ENCODE measurements around the gene PIK3R4. TPM values are rescaled to one million over a fixed set of nuclear protein-coding genes. Genes with fewer than 3 reads are reported as not detected.

The PIK3R4 gene
- total RNA-seq, 1 donor from 2014 or later = 34.2 TPM

DNA sequence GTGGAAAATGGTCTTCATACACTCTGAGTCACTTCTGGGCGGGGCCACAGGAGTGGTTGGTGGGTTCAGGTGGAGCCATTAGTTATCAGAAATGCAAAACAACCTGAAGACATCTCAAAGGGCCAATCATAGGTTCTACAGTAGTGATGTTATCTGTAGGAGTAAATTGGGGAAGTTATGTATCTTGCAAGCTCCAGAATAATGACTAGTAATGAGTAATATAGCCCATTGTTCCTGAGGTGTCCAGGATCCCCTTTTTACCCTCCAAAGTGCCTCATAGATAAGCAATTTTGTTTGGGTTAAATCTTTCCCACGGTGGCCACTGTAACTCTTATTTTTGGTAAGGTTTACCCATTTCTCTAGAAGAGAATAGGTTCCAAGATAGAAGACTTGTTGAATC, 91.7 kb downstream of the PIK3R4 start:
- Mint-ChIP-seq H3K27me3 (ENCODE audit: low read depth) (no peaks in the 10 kb centered on the region), H3K36me3 (ENCODE audit: low read depth) (peaks cover 10% of the 10 kb centered on the region), H3K4me3 (no peak overlapping the region), H3K4me1 (no peaks in the 10 kb centered on the region), H3K9me3 (no peaks in the 10 kb centered on the region), H3K27ac (ENCODE audit: unreplicated experiment) (no peak overlapping the region)
- TF ChIP-seq, protein P1, sequence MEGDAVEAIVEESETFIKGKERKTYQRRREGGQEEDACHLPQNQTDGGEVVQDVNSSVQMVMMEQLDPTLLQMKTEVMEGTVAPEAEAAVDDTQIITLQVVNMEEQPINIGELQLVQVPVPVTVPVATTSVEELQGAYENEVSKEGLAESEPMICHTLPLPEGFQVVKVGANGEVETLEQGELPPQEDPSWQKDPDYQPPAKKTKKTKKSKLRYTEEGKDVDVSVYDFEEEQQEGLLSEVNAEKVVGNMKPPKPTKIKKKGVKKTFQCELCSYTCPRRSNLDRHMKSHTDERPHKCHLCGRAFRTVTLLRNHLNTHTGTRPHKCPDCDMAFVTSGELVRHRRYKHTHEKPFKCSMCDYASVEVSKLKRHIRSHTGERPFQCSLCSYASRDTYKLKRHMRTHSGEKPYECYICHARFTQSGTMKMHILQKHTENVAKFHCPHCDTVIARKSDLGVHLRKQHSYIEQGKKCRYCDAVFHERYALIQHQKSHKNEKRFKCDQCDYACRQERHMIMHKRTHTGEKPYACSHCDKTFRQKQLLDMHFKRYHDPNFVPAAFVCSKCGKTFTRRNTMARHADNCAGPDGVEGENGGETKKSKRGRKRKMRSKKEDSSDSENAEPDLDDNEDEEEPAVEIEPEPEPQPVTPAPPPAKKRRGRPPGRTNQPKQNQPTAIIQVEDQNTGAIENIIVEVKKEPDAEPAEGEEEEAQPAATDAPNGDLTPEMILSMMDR (conservative IDR thresholded peaks at IDR 0.05) = no peak
- no peak for DNase-seq (ENCODE audit: low read depth, low spot score)

DNA sequence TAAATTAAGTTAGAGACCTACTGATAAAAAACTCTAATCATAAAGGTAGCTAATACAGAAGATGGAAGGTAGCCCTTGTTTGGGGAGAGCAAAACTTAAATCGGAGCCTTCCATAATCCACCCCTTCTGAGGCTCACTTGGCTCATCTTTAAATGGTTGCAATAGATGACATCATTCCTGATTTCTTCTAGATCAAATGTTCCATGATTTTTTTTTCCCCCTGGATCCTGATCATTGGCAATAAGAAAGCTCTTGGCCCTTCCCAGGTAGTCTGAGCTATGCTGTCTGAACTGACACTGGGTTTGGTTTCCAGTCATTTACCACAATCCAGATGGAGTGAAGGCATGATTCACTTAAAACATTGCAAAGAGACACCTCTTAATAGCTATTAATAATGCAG, 92.5 kb downstream of the PIK3R4 start:
- H3K4me3 Mint-ChIP-seq = no peak overlapping the region
- no peak overlapping the region for H3K27ac Mint-ChIP-seq (ENCODE audit: unreplicated experiment)
- TF ChIP-seq, protein P1 (conservative IDR thresholded peaks at IDR 0.05) = no peak
- H3K27me3 Mint-ChIP-seq (ENCODE audit: low read depth) = no peaks in the 10 kb centered on the region
- no peaks in the 10 kb centered on the region for H3K4me1 Mint-ChIP-seq
- no peak for DNase-seq (ENCODE audit: low read depth, low spot score)
- peaks cover 10% of the 10 kb centered on the region for H3K36me3 Mint-ChIP-seq (ENCODE audit: low read depth)
- H3K9me3 Mint-ChIP-seq = no peaks in the 10 kb centered on the region

DNA sequence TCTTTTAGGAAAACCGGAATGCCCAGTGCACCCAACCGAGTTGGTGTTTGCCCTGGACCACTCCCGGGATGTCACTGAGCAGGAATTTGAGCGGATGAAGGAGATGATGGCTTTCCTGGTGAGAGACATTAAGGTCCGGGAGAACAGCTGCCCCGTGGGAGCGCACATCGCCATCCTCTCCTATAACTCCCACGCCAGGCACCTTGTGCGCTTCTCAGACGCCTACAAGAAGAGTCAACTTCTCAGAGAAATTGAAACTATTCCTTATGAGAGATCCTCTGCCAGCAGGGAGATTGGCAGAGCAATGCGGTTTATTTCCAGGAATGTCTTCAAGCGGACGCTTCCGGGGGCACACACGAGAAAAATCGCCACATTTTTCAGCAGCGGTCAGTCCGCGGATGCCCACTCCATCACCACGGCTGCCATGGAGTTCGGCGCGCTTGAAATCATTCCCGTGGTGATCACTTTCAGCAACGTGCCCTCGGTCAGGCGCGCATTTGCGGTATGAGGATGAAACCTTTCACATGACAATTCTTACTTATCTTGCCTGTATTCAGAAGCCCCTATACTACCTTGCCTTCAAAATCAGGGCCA, 97.5 kb downstream of the PIK3R4 start:
- TF ChIP-seq, protein P1 (conservative IDR thresholded peaks at IDR 0.05) = no peak
- H3K9me3 Mint-ChIP-seq = no peaks in the 10 kb centered on the region
- H3K4me3 Mint-ChIP-seq = no peak overlapping the region
- no peak for DNase-seq (ENCODE audit: low read depth, low spot score)
- peaks cover 5% of the 10 kb centered on the region for H3K4me1 Mint-ChIP-seq
- H3K27ac Mint-ChIP-seq (ENCODE audit: unreplicated experiment) = no peak overlapping the region
- H3K36me3 Mint-ChIP-seq (ENCODE audit: low read depth) = no peaks in the 10 kb centered on the region
- no peaks in the 10 kb centered on the region for H3K27me3 Mint-ChIP-seq (ENCODE audit: low read depth)

DNA sequence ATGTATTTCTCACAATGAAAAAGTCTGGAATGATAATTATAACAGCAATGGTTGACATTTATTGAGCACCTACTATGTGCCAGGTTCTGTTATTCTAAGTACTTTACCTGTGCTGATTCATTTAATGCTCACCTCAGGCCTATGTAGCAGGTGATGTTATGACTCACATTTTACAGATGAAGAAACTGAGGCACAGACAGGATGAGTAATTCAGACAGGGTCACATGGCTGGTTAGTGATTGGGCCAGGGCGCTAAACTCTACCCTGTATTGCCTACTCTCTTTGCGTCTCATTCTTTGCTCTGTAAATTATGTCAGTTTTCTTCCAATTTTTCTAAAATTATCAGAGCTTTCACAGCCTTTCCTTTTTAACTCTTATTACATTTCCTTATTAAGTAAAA, 98.3 kb downstream of the PIK3R4 start:
- H3K27ac Mint-ChIP-seq (ENCODE audit: unreplicated experiment) = no peak overlapping the region
- H3K9me3 Mint-ChIP-seq = no peaks in the 10 kb centered on the region
- TF ChIP-seq, protein P1 (conservative IDR thresholded peaks at IDR 0.05) = no peak
- H3K4me1 Mint-ChIP-seq = peaks cover 5% of the 10 kb centered on the region
- no peaks in the 10 kb centered on the region for H3K27me3 Mint-ChIP-seq (ENCODE audit: low read depth)
- no peaks in the 10 kb centered on the region for H3K36me3 Mint-ChIP-seq (ENCODE audit: low read depth)
- no peak overlapping the region for H3K4me3 Mint-ChIP-seq
- DNase-seq (ENCODE audit: low read depth, low spot score) = no peak

DNA sequence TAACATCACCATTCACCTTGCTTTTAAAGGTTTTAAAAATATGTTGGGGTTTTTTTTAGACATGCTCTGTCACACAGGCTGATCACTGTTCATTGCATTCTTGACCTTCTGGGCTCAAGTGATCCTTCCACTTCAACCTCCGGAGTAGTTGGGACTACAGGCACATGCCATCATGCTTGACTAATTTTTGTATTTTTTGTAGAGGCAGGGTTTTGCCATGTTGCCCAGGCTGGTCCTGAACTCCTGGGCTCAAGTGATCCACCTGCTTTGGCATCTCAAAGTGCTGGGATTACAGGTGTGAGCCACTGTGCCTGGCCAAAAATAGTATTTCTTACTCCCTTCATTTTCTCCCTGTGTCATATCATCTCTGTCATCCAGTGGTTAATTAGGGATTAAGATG, 101.4 kb downstream of the PIK3R4 start:
- Mint-ChIP-seq H3K4me3 (no peak overlapping the region), H3K27me3 (ENCODE audit: low read depth) (no peaks in the 10 kb centered on the region), H3K36me3 (ENCODE audit: low read depth) (no peaks in the 10 kb centered on the region), H3K27ac (ENCODE audit: unreplicated experiment) (no peak overlapping the region), H3K4me1 (peaks cover 5% of the 10 kb centered on the region), H3K9me3 (no peaks in the 10 kb centered on the region)
- DNase-seq (ENCODE audit: low read depth, low spot score) = no peak
- TF ChIP-seq, protein P1 (conservative IDR thresholded peaks at IDR 0.05) = no peak

All from neural crest cell (in vitro differentiated cells).